ENCODE results near the gene SMCO2. TPM values are rescaled to one million over a fixed set of nuclear protein-coding genes. Genes with fewer than 3 reads are reported as not detected.

The SMCO2 gene
- total and polyA plus RNA-seq, 4 experiments from 2014 or later: not detected

DNA sequence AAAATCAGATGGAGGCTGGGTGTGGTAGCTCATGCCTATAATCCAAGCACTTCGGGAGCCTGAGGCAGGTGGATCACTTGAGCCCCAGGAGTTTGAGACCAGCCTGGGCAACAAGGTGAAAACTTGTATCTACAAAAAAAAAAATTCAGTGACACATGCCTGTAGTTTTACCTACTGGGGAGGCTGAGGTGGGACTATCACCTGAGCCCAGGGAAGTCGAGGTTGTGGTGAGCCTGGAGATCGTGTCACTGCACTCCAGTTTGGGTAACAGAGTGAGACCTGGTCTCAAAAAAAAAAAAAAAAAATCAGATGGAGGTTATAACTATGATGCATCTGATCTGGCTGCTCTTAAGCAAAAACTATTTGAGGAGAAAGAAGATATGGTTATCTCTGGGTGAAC, 50.9 kb downstream of the SMCO2 start:
- H3K4me3 ChIP-seq (ENCODE audit: low read length in 2 of 2): no peak overlapping the region
- peaks cover 0 to 2% (median 0%) of the 10 kb centered on the region in 8 donors for H3K9me3 Mint-ChIP-seq
- ChIA-PET CTCF (ENCODE audit: partially characterized antibody) (no interaction called here), POLR2A (ENCODE audit: partially characterized antibody) (no interaction called here)
- H3K27ac Mint-ChIP-seq: no peak overlapping the region
- no peak overlapping the region for H3K27ac ChIP-seq (ENCODE audit: low read depth, low read length)
- no peak overlapping the region for H3K4me3 Mint-ChIP-seq
- intact Hi-C loops (cut with micrococcal nuclease): no loop called here
- H3K36me3 Mint-ChIP-seq: no peaks in the 10 kb centered on the region
- peak in 1 of 5 donors; percentile 28 for DNase-seq
- H3K36me3 ChIP-seq (ENCODE audit: insufficient read depth, low read length): no peaks in the 10 kb centered on the region
- H3K4me1 ChIP-seq (ENCODE audit: insufficient read depth, low read length): no peaks in the 10 kb centered on the region
- H3K4me1 Mint-ChIP-seq: peaks cover 0 to 12% (median 8%) of the 10 kb centered on the region in 4 donors
- H3K27me3 Mint-ChIP-seq: peaks cover 14 to 40% of the 10 kb centered on the region in 2 donors
- no peaks in the 10 kb centered on the region for H3K9me3 ChIP-seq (ENCODE audit: control insufficient read depth in 1 of 2, low read length in 2 of 2)
- no peaks in the 10 kb centered on the region for H3K27me3 ChIP-seq (ENCODE audit: insufficient read depth, low read length)

DNA sequence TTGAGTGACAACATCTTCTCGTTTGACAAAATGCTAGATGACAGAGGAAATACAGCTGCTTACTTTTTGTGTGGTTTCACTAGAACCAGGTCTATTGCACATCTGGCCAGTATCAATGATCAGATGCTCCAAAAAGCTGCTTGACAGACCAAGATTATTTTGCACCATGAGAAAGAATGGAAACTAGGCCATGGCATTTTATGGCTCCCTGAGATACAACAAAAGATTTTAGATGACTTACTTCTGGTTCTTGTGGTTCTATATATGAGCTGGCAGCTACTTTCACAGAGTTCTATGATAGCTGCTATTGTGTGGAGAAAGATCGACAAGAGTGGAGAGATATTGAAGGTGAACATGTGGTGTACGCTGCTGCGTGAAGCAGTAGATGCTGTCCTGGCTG, 51.6 kb downstream of the SMCO2 start:
- H3K36me3 Mint-ChIP-seq: no peaks in the 10 kb centered on the region
- H3K36me3 ChIP-seq (ENCODE audit: insufficient read depth, low read length): no peaks in the 10 kb centered on the region
- no peak overlapping the region for H3K4me3 Mint-ChIP-seq
- DNase-seq: no peak
- ChIA-PET CTCF (ENCODE audit: partially characterized antibody) (no interaction called here), POLR2A (ENCODE audit: partially characterized antibody) (no interaction called here)
- no peaks in the 10 kb centered on the region for H3K4me1 ChIP-seq (ENCODE audit: insufficient read depth, low read length)
- no peak overlapping the region for H3K4me3 ChIP-seq (ENCODE audit: low read length in 2 of 2)
- no peaks in the 10 kb centered on the region for H3K27me3 ChIP-seq (ENCODE audit: insufficient read depth, low read length)
- no peak overlapping the region for H3K27ac ChIP-seq (ENCODE audit: low read depth, low read length)
- H3K4me1 Mint-ChIP-seq: peaks cover 0 to 12% (median 8%) of the 10 kb centered on the region in 4 donors
- H3K9me3 Mint-ChIP-seq: peaks cover 0 to 3% (median 0%) of the 10 kb centered on the region in 8 donors
- no peaks in the 10 kb centered on the region for H3K9me3 ChIP-seq (ENCODE audit: control insufficient read depth in 1 of 2, low read length in 2 of 2)
- peaks cover 11 to 40% of the 10 kb centered on the region in 2 donors for H3K27me3 Mint-ChIP-seq
- intact Hi-C loops (cut with micrococcal nuclease): no loop called here
- H3K27ac Mint-ChIP-seq: no peak overlapping the region

GRCh38 chr12:27498761-27499160, 52.2 kb downstream of the SMCO2 start:
- Histone ChIP-seq H3K27ac (ENCODE audit: low read depth, low read length) (no peak overlapping the region), H3K9me3 (ENCODE audit: control insufficient read depth in 1 of 2, low read length in 2 of 2) (no peaks in the 10 kb centered on the region), H3K4me3 (ENCODE audit: low read length in 2 of 2) (no peak overlapping the region), H3K27me3 (ENCODE audit: insufficient read depth, low read length) (no peaks in the 10 kb centered on the region), H3K36me3 (ENCODE audit: insufficient read depth, low read length) (no peaks in the 10 kb centered on the region), H3K4me1 (ENCODE audit: insufficient read depth, low read length) (no peaks in the 10 kb centered on the region)
- ChIA-PET CTCF (ENCODE audit: partially characterized antibody) (no interaction called here), POLR2A (ENCODE audit: partially characterized antibody) (no interaction called here)
- intact Hi-C loops (cut with micrococcal nuclease): no loop called here
- H3K27ac Mint-ChIP-seq: no peak overlapping the region
- H3K4me1 Mint-ChIP-seq: peaks cover 0 to 12% (median 8%) of the 10 kb centered on the region in 4 donors
- H3K4me3 Mint-ChIP-seq: no peak overlapping the region
- DNase-seq: no peak
- peaks cover 11 to 40% of the 10 kb centered on the region in 2 donors for H3K27me3 Mint-ChIP-seq
- no peaks in the 10 kb centered on the region for H3K36me3 Mint-ChIP-seq
- H3K9me3 Mint-ChIP-seq: peaks cover 0 to 3% (median 0%) of the 10 kb centered on the region in 8 donors

DNA sequence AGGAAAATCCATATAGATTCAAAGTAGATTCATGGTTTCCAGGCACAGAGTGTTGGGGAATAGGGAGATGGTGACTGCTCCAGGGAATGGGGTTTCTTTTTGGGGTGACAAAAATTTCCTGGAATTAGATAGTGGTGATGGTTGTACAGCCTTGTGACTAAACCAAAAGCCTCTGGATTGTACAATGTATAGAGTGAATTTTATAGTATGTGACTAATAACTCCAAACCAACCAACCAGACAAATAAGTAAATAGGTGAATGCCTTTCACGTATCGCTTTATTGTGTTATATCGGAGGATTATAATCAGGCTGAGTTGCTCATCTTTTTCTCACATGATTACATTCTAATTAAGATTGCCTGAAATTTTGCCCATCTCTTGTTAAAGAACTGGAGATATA, 52.8 kb downstream of the SMCO2 start:
- intact Hi-C loops (cut with micrococcal nuclease): no loop called here
- no peaks in the 10 kb centered on the region for H3K27me3 ChIP-seq (ENCODE audit: insufficient read depth, low read length)
- H3K9me3 Mint-ChIP-seq: peaks cover 0 to 3% (median 0%) of the 10 kb centered on the region in 8 donors
- POLR2A ChIA-PET (ENCODE audit: partially characterized antibody): no interaction called here
- H3K27ac Mint-ChIP-seq: no peak overlapping the region
- peaks cover 0 to 12% (median 8%) of the 10 kb centered on the region in 4 donors for H3K4me1 Mint-ChIP-seq
- DNase-seq: no peak
- H3K27ac ChIP-seq (ENCODE audit: low read depth, low read length): no peak overlapping the region
- no peaks in the 10 kb centered on the region for H3K36me3 ChIP-seq (ENCODE audit: insufficient read depth, low read length)
- no peaks in the 10 kb centered on the region for H3K9me3 ChIP-seq (ENCODE audit: control insufficient read depth in 1 of 2, low read length in 2 of 2)
- H3K4me1 ChIP-seq (ENCODE audit: insufficient read depth, low read length): no peaks in the 10 kb centered on the region
- no peak overlapping the region for H3K4me3 Mint-ChIP-seq
- H3K27me3 Mint-ChIP-seq: peaks cover 11 to 40% of the 10 kb centered on the region in 2 donors
- H3K4me3 ChIP-seq (ENCODE audit: low read length in 2 of 2): no peak overlapping the region
- CTCF ChIA-PET (ENCODE audit: partially characterized antibody): no interaction called here
- H3K36me3 Mint-ChIP-seq: no peaks in the 10 kb centered on the region

DNA sequence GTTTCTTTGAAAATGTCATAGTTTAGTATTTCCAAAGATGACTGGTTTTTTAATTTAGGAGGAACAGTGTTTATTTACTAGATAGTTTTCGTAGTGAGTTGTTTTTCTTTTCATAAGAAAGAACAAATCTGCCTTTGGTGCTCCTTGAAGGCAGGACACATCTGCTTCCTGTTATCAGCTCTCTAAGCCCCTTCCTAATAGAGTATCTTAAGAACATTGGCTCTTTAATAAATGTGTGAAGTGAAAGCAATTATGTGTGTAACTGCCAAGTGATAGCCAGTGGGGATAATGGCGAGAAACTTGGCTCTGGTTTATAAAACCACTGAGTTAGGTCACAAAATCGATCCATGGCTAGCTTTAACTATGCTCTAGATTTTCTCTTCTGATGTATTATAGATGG, 54.0 kb downstream of the SMCO2 start:
- POLR2A ChIA-PET (ENCODE audit: partially characterized antibody): no interaction called here
- H3K9me3 Mint-ChIP-seq: peaks cover 0 to 3% (median 0%) of the 10 kb centered on the region in 8 donors
- CTCF ChIA-PET (ENCODE audit: partially characterized antibody): no interaction called here
- no peaks in the 10 kb centered on the region for H3K4me1 ChIP-seq (ENCODE audit: insufficient read depth, low read length)
- H3K4me1 Mint-ChIP-seq: peaks cover 0 to 12% (median 8%) of the 10 kb centered on the region in 4 donors
- H3K27ac ChIP-seq (ENCODE audit: low read depth, low read length): no peak overlapping the region
- H3K27me3 Mint-ChIP-seq: peaks cover 13 to 34% of the 10 kb centered on the region in 2 donors
- H3K4me3 ChIP-seq (ENCODE audit: low read length in 2 of 2): no peak overlapping the region
- H3K27me3 ChIP-seq (ENCODE audit: insufficient read depth, low read length): no peaks in the 10 kb centered on the region
- no peak overlapping the region for H3K4me3 Mint-ChIP-seq
- DNase-seq: no peak
- no peaks in the 10 kb centered on the region for H3K36me3 ChIP-seq (ENCODE audit: insufficient read depth, low read length)
- intact Hi-C loops (cut with micrococcal nuclease): no loop called here
- H3K36me3 Mint-ChIP-seq: no peaks in the 10 kb centered on the region
- no peaks in the 10 kb centered on the region for H3K9me3 ChIP-seq (ENCODE audit: control insufficient read depth in 1 of 2, low read length in 2 of 2)
- H3K27ac Mint-ChIP-seq: no peak overlapping the region

- H3K27me3 Mint-ChIP-seq: peaks cover 13 to 30% of the 10 kb centered on the region in 2 donors
- H3K27ac Mint-ChIP-seq: no peak overlapping the region
- CTCF ChIA-PET (ENCODE audit: partially characterized antibody): no interaction called here
- no peaks in the 10 kb centered on the region for H3K36me3 ChIP-seq (ENCODE audit: insufficient read depth, low read length)
- H3K4me3 ChIP-seq (ENCODE audit: low read length in 2 of 2): no peak overlapping the region
- no peaks in the 10 kb centered on the region for H3K27me3 ChIP-seq (ENCODE audit: insufficient read depth, low read length)
- no peaks in the 10 kb centered on the region for H3K9me3 ChIP-seq (ENCODE audit: control insufficient read depth in 1 of 2, low read length in 2 of 2)
- intact Hi-C loops (cut with micrococcal nuclease): no loop called here
- peak overlapping the region in 2 of 8 donors; percentile 7 to 29 for H3K4me3 Mint-ChIP-seq
- H3K9me3 Mint-ChIP-seq: peaks cover 0 to 4% (median 0%) of the 10 kb centered on the region in 8 donors
- H3K4me1 ChIP-seq (ENCODE audit: insufficient read depth, low read length): no peaks in the 10 kb centered on the region
- POLR2A ChIA-PET (ENCODE audit: partially characterized antibody): no interaction called here
- H3K4me1 Mint-ChIP-seq: peaks cover 0 to 12% (median 8%) of the 10 kb centered on the region in 4 donors
- DNase-seq: no peak
- H3K36me3 Mint-ChIP-seq: no peaks in the 10 kb centered on the region
- H3K27ac ChIP-seq (ENCODE audit: low read depth, low read length): no peak overlapping the region
Measured at GRCh38 chr12:27502021-27502435, 55.5 kb downstream of the SMCO2 start.

GRCh38 chr12:27504507-27504906, 58.0 kb downstream of the SMCO2 start:
- intact Hi-C loops (cut with micrococcal nuclease): no loop called here
- peaks cover 0 to 4% (median 0%) of the 10 kb centered on the region in 8 donors for H3K9me3 Mint-ChIP-seq
- H3K27me3 ChIP-seq (ENCODE audit: insufficient read depth, low read length): no peaks in the 10 kb centered on the region
- H3K4me3 ChIP-seq (ENCODE audit: low read length in 2 of 2): no peak overlapping the region
- H3K27ac ChIP-seq (ENCODE audit: low read depth, low read length): no peak overlapping the region
- no peaks in the 10 kb centered on the region for H3K9me3 ChIP-seq (ENCODE audit: control insufficient read depth in 1 of 2, low read length in 2 of 2)
- H3K4me3 Mint-ChIP-seq: no peak overlapping the region
- peaks cover 0 to 10% (median 8%) of the 10 kb centered on the region in 4 donors for H3K4me1 Mint-ChIP-seq
- H3K27ac Mint-ChIP-seq: no peak overlapping the region
- peaks cover 9 to 10% of the 10 kb centered on the region in 2 donors for H3K27me3 Mint-ChIP-seq
- ChIA-PET POLR2A (ENCODE audit: partially characterized antibody) (no interaction called here), CTCF (ENCODE audit: partially characterized antibody) (no interaction called here)
- no peaks in the 10 kb centered on the region for H3K36me3 ChIP-seq (ENCODE audit: insufficient read depth, low read length)
- no peaks in the 10 kb centered on the region for H3K36me3 Mint-ChIP-seq
- no peak for DNase-seq
- no peaks in the 10 kb centered on the region for H3K4me1 ChIP-seq (ENCODE audit: insufficient read depth, low read length)

GRCh38 chr12:27505109-27505508, 58.6 kb downstream of the SMCO2 start:
- H3K27me3 Mint-ChIP-seq: peaks cover 7% of the 10 kb centered on the region in 2 donors
- H3K9me3 ChIP-seq (ENCODE audit: control insufficient read depth in 1 of 2, low read length in 2 of 2): no peaks in the 10 kb centered on the region
- H3K36me3 Mint-ChIP-seq: no peaks in the 10 kb centered on the region

More at GRCh38 chr12:27505109-27505508, 58.6 kb downstream of the SMCO2 start:
- Histone ChIP-seq H3K36me3 (ENCODE audit: insufficient read depth, low read length) (no peaks in the 10 kb centered on the region), H3K4me3 (ENCODE audit: low read length in 2 of 2) (no peak overlapping the region), H3K27me3 (ENCODE audit: insufficient read depth, low read length) (no peaks in the 10 kb centered on the region), H3K27ac (ENCODE audit: low read depth, low read length) (no peak overlapping the region), H3K4me1 (ENCODE audit: insufficient read depth, low read length) (no peaks in the 10 kb centered on the region)
- Mint-ChIP-seq H3K9me3 (peaks cover 0 to 4% (median 0%) of the 10 kb centered on the region in 8 donors), H3K4me3 (no peak overlapping the region), H3K4me1 (peaks cover 0 to 10% (median 8%) of the 10 kb centered on the region in 4 donors), H3K27ac (no peak overlapping the region)
- ChIA-PET CTCF (ENCODE audit: partially characterized antibody) (no interaction called here), POLR2A (ENCODE audit: partially characterized antibody) (no interaction called here)
- intact Hi-C loops (cut with micrococcal nuclease): no loop called here
- no peak for DNase-seq

All from CD4-positive, alpha-beta memory T cell (primary cell).